Heart right ventricle (tissue), 16 donors: ENCODE measurements around the gene HNRNPH3. TPM values are rescaled to one million over a fixed set of nuclear protein-coding genes. Genes with fewer than 3 reads are reported as not detected.

Experiments used
- ATAC-seq, 8 donors: fragments of 200-7000 bp; cut with Tn5 transposase; one replicate each; pipeline ENCODE4 v1.9.1; 2020; ENCODE audit warnings: mild to moderate bottlenecking in 8 of 8, moderate library complexity in 8 of 8, moderate number of reproducible peaks in 1 of 8
- DNase-seq, 2 donors: peaks; one replicate each; pipeline ENCODE4 v3.0.0-alpha.2; 2020
- H3K27ac ChIP-seq, 10 donors: fragments of 200-600 bp; sonication (generic) in 2 of 10; one replicate each; pipeline versions ENCODE4 v1.5.0 to v1.8.0; 2020 to 2022; ENCODE audit warnings: mild to moderate bottlenecking in 3 of 10
- H3K27me3 ChIP-seq, 7 donors: fragments of 200-600 bp; one replicate each; pipeline ENCODE4 v1.8.0; 2021 to 2022; ENCODE audit warnings: mild to moderate bottlenecking in 2 of 7
- H3K36me3 ChIP-seq, 9 donors: fragments of 200-600 bp; sonication (generic) in 1 of 9; one replicate each; pipeline versions ENCODE4 v1.5.0 to v1.8.0; 2020 to 2022; ENCODE audit warnings: mild to moderate bottlenecking in 2 of 9
- H3K4me1 ChIP-seq, 9 donors: fragments of 200-600 bp; sonication (generic) in 1 of 9; one replicate each; pipeline versions ENCODE4 v1.5.0 to v1.8.0; 2020 to 2022; ENCODE audit warnings: mild to moderate bottlenecking in 4 of 9
- H3K4me3 ChIP-seq, 10 donors: fragments of 200-600 bp; sonication (generic) in 2 of 10; one replicate each; pipeline versions ENCODE4 v1.5.0 to v1.8.0; 2020 to 2022; ENCODE audit warnings: mild to moderate bottlenecking in 7 of 10, moderate library complexity in 2 of 10
- H3K9me3 ChIP-seq, 11 donors: fragments of 200-600 bp in 10 of 11; sonication (generic) in 2 of 11; one replicate each; pipeline versions ENCODE4 v1.5.0 to v1.8.0; 2013 to 2022; ENCODE audit warnings: mild to moderate bottlenecking in 2 of 11, control low read depth in 1 of 11, moderate library complexity in 1 of 11
- WGBS, 2 donors: extraction: QIAGEN DNeasy Blood & Tissue Kit; methylation state at CpG; one replicate each; pipeline ENCODE4 v1.1.7; 2013; ENCODE audit warnings: inconsistent platforms in 1 of 2; 5-methylcytosine and 5-hydroxymethylcytosine counted together
- intact Hi-C, 10 donors: fragments of 100-400 bp; cut with DNase I; formaldehyde crosslinking; loops; one replicate each; pipeline versions ENCODE4 v1.11.1 to v1.14.2; 2022
- polyA plus RNA-seq, 2 donors: library from polyadenylated mRNA; stranded (reverse); fragments of 200-250 nt; gene quantifications; one replicate each; pipeline ENCODE4 v1.2.3, GENCODE V29; 2013
- total RNA-seq, 10 donors: library from RNA; stranded (reverse); fragmentation: NEBNext Ultra II Directional in 3 of 10; extraction: Animal tissue kit (Norgen Biotek cat#: 25700) in 3 of 10; gene quantifications; one replicate each; pipeline versions ENCODE4 v1.2.1 to v1.2.4, GENCODE V29; 2021 to 2023
- TF ChIP-seq, protein P1 (sequence below), 9 donors: fragments of 200-600 bp; sonication (generic) in 2 of 9; IDR thresholded peaks; one replicate each; pipeline versions ENCODE4 v1.5.0 to v1.8.0; 2021 to 2022; ENCODE audit warnings: antibody characterized with exemption in 9 of 9, mild to moderate bottlenecking in 5 of 9, moderate library complexity in 1 of 9
- donor health status: Arrhythmogenic right ventricular cardiomyopathy.
- donor health status: ischemic (EF 13 %, LVEDD 7.1; RV severe dilation, severe dysfunction).
- donor health status: healthy with polysubstance abuse.
- donor health status: DM: no; HTN: yes; CAD: no.
- donor health status: DM: no; HTN: no; CAD: no.
- donor health status: ischemic (EF 25% LVEDD 6.9; RV normal size, moderate dysfunction).
- donor health status: ischemic (EF 25% LVEDD 5.7; RV mildly dilated, moderate dysfunction).
- donor health status: healthy.
- donor health status: DM: yes; HTN: yes; CAD: no.
- donor health status: Ischemic cardiomyopathy.
- donor health status: ischemic (EF 35%, LVEDD 5.7; RV mildly dilated, moderate dysfunction).
- donor health status: nonischemic (EF 11% LVEDD 7.7; RV severe dilation, severe dysfunction).
- donor health status: DM: yes; HTN: yes; CAD: no.
- donor health status: PGD.
- donor health status: ischemic (EF 29% LVEDD 5.4; RV normal size, mild dysfunction).
- donor health status: nonischemic (EF 23%, LVEDD 6.1; RV moderate dilation, normal function).

Gene HNRNPH3
- total and polyA plus RNA-seq, 12 donors, result 81.8 to 146 (median 105) TPM

DNA sequence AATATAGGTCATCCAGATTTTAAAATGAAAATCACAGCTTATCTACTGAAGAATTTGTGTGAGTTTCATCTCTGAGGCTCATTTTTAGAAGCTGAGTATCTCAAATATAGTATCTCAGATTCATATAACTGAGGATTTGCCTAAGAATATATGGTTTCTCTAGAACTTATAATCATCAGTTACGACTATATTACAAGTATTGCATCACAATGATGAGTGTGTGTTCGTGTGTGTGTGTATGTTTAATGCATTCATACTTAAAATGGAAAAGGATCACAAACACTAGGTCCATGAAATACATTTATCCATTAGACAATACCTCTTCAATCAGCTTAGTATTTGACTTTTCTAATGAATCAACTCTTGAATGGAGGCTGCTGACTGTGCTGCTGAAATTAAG is 53.9 kb downstream of the HNRNPH3 start:
- no peaks in the 10 kb centered on the region for H3K9me3 ChIP-seq
- 88 to 92% methylated on average over 2 of the region's 2 CpGs for WGBS, 2 donors
- DNase-seq, result no peak
- H3K27ac ChIP-seq, result no peak overlapping the region
- H3K4me1 ChIP-seq, result no peaks in the 10 kb centered on the region
- H3K36me3 ChIP-seq, result peaks cover 0 to 100% (median 62%) of the 10 kb centered on the region in 9 donors
- TF ChIP-seq, protein P1, sequence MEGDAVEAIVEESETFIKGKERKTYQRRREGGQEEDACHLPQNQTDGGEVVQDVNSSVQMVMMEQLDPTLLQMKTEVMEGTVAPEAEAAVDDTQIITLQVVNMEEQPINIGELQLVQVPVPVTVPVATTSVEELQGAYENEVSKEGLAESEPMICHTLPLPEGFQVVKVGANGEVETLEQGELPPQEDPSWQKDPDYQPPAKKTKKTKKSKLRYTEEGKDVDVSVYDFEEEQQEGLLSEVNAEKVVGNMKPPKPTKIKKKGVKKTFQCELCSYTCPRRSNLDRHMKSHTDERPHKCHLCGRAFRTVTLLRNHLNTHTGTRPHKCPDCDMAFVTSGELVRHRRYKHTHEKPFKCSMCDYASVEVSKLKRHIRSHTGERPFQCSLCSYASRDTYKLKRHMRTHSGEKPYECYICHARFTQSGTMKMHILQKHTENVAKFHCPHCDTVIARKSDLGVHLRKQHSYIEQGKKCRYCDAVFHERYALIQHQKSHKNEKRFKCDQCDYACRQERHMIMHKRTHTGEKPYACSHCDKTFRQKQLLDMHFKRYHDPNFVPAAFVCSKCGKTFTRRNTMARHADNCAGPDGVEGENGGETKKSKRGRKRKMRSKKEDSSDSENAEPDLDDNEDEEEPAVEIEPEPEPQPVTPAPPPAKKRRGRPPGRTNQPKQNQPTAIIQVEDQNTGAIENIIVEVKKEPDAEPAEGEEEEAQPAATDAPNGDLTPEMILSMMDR (IDR thresholded peaks at IDR 0.05), result no peak
- ATAC-seq, result no peak
- intact Hi-C loops, result no loop called here
- no peak overlapping the region for H3K4me3 ChIP-seq
- H3K27me3 ChIP-seq, result no peaks in the 10 kb centered on the region

Other genes starting within 250 kb of the HNRNPH3 start
- gene MYPN, start 222.6 kb upstream of the HNRNPH3 start, total RNA-seq, result 100 to 1,000 TPM in 8 of 10 donors, 10 to 100 TPM in 2; 86.5 to 302 (median 175) TPM
- gene MYPN, start 222.6 kb upstream of the HNRNPH3 start, polyA plus RNA-seq, result 10 to 100 TPM; 27.1 to 67.2 TPM
- not detected for gene ATOH7, start 100.0 kb upstream of the HNRNPH3 start, total RNA-seq
- under 1 TPM in 1 of 2 donors, not detected in 1; 0.01 TPM for gene ATOH7, start 100.0 kb upstream of the HNRNPH3 start, polyA plus RNA-seq
- gene PBLD, start 864 bp downstream of the HNRNPH3 start, total RNA-seq, result 1 to 10 TPM; 2.6 to 8.1 (median 6.1) TPM
- gene PBLD, start 864 bp downstream of the HNRNPH3 start, polyA plus RNA-seq, result 1 to 10 TPM; 1.3 to 1.8 TPM
- gene RUFY2, start 75.2 kb downstream of the HNRNPH3 start, total RNA-seq, result 10 to 100 TPM in 4 of 10 donors, 1 to 10 TPM in 6; 7.3 to 11.6 (median 8.3) TPM
- 1 to 10 TPM; 2.6 to 9.7 TPM for gene RUFY2, start 75.2 kb downstream of the HNRNPH3 start, polyA plus RNA-seq
- 1 to 10 TPM; 1.6 to 4.4 (median 2.4) TPM for gene DNA2, start 139.9 kb downstream of the HNRNPH3 start, total RNA-seq
- 1 to 10 TPM; 1.1 to 3.4 TPM for gene DNA2, start 139.9 kb downstream of the HNRNPH3 start, polyA plus RNA-seq
- gene SLC25A16, start 195.5 kb downstream of the HNRNPH3 start, total RNA-seq, result 10 to 100 TPM; 11.8 to 27.3 (median 21.1) TPM
- 10 to 100 TPM in 1 of 2 donors, 1 to 10 TPM in 1; 4.6 to 33.5 TPM for gene SLC25A16, start 195.5 kb downstream of the HNRNPH3 start, polyA plus RNA-seq
- 1 to 10 TPM; 1.9 to 4.2 (median 3.1) TPM for gene TET1, start 228.3 kb downstream of the HNRNPH3 start, total RNA-seq
- gene TET1, start 228.3 kb downstream of the HNRNPH3 start, polyA plus RNA-seq, result under 1 TPM; 0.17 to 0.29 TPM